ENCODE measurements around the gene SPANXC. TPM values are rescaled to one million over a fixed set of nuclear protein-coding genes. Genes with fewer than 3 reads are reported as not detected.
A peak's percentile ranks its signal among the peaks of the same experiment; 100 is the strongest.

Gene SPANXC
- polyA plus RNA-seq, 1 of the 3 experiments (the other 2 are of a cell fraction): 0.79 TPM

DNA sequence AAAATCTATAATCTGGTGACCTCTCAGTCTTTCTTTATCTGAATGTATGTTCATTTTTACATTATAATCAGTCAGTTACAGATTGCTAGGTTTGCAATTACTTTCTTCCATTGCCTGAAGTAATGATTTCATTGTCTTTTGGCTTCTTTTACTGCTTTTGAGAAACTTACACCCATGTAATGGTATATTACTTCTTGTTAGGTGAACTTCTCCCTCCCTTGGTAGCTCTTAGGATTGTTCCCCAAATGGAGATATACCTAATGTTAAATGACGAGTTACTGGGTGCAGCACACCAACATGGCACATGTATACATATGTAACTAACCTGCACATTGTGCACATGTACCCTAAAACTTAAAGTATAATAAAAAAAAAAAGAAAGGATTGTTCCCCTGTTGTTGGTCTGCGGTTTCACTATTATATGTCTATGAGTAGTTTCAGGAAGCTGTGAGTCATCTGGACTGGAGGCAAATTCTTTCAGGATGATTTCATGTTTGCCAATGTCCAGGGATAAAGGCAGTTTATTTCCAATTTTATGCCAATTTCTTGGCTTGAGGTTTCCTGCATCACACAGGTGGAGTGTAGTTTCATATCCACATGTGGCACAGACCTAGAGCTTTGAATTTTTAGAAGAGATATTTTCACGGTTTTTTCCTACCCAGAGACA, 21.8 kb downstream of the SPANXC start:
- Histone ChIP-seq H3K9ac (no peak overlapping the region), H3K27ac (ENCODE audit: low read depth in 2 of 2, low read length in 1 of 2) (peak overlapping the region in 1 of 2 experiments; percentile 51; a peak in 2 of 4 replicates)
- TF ChIP-seq TCF12 (IDR thresholded peaks at IDR 0.05) (peak; percentile 76), EZH2phosphoT487 (IDR thresholded peaks at IDR 0.05; ENCODE audit: borderline replicate concordance, low read depth) (no peak), RCOR1 (IDR thresholded peaks at IDR 0.05; ENCODE audit: low read length) (no peak), FOSL2 (IDR thresholded peaks at IDR 0.05; ENCODE audit: borderline replicate concordance, low read depth) (peak; percentile 93), JUND (IDR thresholded peaks at IDR 0.05) (peak; percentile 92), RXRA (IDR thresholded peaks at IDR 0.05; ENCODE audit: borderline replicate concordance, low read depth) (peak; percentile 32; the same call in 1 of the 2 replicates), GATA2 (CRISPR knock-in tag; IDR thresholded peaks at IDR 0.05) (no peak), RFX5 (IDR thresholded peaks at IDR 0.05; ENCODE audit: low read length) (no peak), TEAD4 (IDR thresholded peaks at IDR 0.05; ENCODE audit: borderline replicate concordance, insufficient read depth) (peak; percentile 77), POLR2AphosphoS5 (IDR thresholded peaks at IDR 0.05; ENCODE audit: low read depth, low read length) (no peak), NFIC (IDR thresholded peaks at IDR 0.05; ENCODE audit: borderline replicate concordance) (peak; percentile 64; the same call in 1 of the 2 replicates), EP300 (IDR thresholded peaks at IDR 0.05; ENCODE audit: borderline replicate concordance in 1 of 2, low read depth in 1 of 2, low read length in 1 of 2) (peak in 1 of 2 experiments; percentile 67; a peak in 1 of 4 replicates)
- TF ChIP-seq, protein P1, sequence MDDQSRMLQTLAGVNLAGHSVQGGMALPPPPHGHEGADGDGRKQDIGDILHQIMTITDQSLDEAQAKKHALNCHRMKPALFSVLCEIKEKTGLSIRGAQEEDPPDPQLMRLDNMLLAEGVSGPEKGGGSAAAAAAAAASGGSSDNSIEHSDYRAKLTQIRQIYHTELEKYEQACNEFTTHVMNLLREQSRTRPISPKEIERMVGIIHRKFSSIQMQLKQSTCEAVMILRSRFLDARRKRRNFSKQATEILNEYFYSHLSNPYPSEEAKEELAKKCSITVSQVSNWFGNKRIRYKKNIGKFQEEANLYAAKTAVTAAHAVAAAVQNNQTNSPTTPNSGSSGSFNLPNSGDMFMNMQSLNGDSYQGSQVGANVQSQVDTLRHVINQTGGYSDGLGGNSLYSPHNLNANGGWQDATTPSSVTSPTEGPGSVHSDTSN (IDR thresholded peaks at IDR 0.05): peak; percentile 54; the same call in 1 of the 2 replicates
- TF ChIP-seq, protein P2, sequence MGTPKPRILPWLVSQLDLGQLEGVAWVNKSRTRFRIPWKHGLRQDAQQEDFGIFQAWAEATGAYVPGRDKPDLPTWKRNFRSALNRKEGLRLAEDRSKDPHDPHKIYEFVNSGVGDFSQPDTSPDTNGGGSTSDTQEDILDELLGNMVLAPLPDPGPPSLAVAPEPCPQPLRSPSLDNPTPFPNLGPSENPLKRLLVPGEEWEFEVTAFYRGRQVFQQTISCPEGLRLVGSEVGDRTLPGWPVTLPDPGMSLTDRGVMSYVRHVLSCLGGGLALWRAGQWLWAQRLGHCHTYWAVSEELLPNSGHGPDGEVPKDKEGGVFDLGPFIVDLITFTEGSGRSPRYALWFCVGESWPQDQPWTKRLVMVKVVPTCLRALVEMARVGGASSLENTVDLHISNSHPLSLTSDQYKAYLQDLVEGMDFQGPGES (IDR thresholded peaks at IDR 0.05; ENCODE audit: low read depth, low read length): no peak

DNA sequence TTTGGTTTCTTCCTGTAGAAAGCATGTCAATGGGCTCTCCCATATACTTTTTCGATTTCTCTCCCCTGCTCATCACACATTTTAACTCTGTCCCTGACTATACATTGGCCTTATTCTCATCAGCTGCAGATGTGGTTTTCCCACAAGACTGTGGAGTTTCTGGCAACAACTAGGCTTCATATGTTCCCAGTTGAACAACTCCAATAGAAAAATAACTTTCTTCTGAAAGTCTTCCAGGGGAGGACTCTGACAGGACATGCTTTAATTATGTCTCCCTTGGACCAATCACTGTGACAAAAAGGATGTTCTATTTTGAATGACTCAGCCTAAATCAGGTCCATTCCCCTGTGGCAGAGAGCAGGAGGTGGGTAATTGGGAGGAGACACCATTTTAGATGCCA, 28.1 kb downstream of the SPANXC start:
- ChIA-PET POLR2A (no interaction called here), CTCF (no interaction called here)
- WGBS (ENCODE audit: low lambda C conversion rate): 18% methylated on average over 1 of the region's 1 CpG

More for the DNA sequence above, 21.8 kb downstream of the SPANXC start:
- H3K27me3 ChIP-seq (ENCODE audit: insufficient read depth): no peaks in the 10 kb centered on the region
- H3K4me2 ChIP-seq: no peak overlapping the region
- H3K79me2 ChIP-seq (ENCODE audit: insufficient read depth): no peaks in the 10 kb centered on the region
- H3K4me1 ChIP-seq (ENCODE audit: control insufficient read depth in 1 of 2, insufficient read depth in 2 of 2, low read depth in 1 of 2, low read length in 1 of 2): no peaks in the 10 kb centered on the region
- DNase-seq: no peak
- H3K36me3 ChIP-seq (replicated peaks in 1 of 2; ENCODE audit: control insufficient read depth in 1 of 2, insufficient read depth in 2 of 2, low read length in 1 of 2): no peaks in the 10 kb centered on the region
- WGBS (ENCODE audit: low lambda C conversion rate): 0% methylated on average over 3 of the region's 3 CpGs
- no peaks in the 10 kb centered on the region for H4K20me1 ChIP-seq (ENCODE audit: insufficient read depth)
- H3F3A ChIP-seq (replicated peaks; ENCODE audit: insufficient read depth): peaks cover 9% of the 10 kb centered on the region
- POLR2A ChIA-PET: no interaction called here
- no peaks in the 10 kb centered on the region for H3K9me2 ChIP-seq
- 0 out of 2 replicates have a peak overlapping the region, but pooled peaks have one; percentile 3 for H2AFZ ChIP-seq (ENCODE audit: low read depth)
- H3K9me3 ChIP-seq: no peaks in the 10 kb centered on the region
- CTCF ChIA-PET: no interaction called here
- no peak overlapping the region for H3K4me3 ChIP-seq (ENCODE audit: low read depth in 2 of 2, low read length in 1 of 2)

More for the DNA sequence above, 28.1 kb downstream of the SPANXC start:
- Histone ChIP-seq H3K36me3 (replicated peaks in 1 of 2; ENCODE audit: control insufficient read depth in 1 of 2, insufficient read depth in 2 of 2, low read length in 1 of 2) (no peaks in the 10 kb centered on the region), H3F3A (replicated peaks; ENCODE audit: insufficient read depth) (peaks cover 8% of the 10 kb centered on the region), H2AFZ (ENCODE audit: low read depth) (peak overlapping the region; percentile 7; the same call in 1 of the 2 replicates), H3K9ac (no peak overlapping the region), H3K9me3 (no peaks in the 10 kb centered on the region), H3K27ac (ENCODE audit: low read depth in 2 of 2, low read length in 1 of 2) (no peak overlapping the region), H3K4me2 (no peak overlapping the region), H3K4me1 (ENCODE audit: control insufficient read depth in 1 of 2, insufficient read depth in 2 of 2, low read depth in 1 of 2, low read length in 1 of 2) (no peaks in the 10 kb centered on the region), H3K79me2 (ENCODE audit: insufficient read depth) (no peaks in the 10 kb centered on the region), H3K4me3 (ENCODE audit: low read depth in 2 of 2, low read length in 1 of 2) (no peak overlapping the region), H3K9me2 (no peaks in the 10 kb centered on the region), H3K27me3 (ENCODE audit: insufficient read depth) (no peaks in the 10 kb centered on the region), H4K20me1 (ENCODE audit: insufficient read depth) (no peaks in the 10 kb centered on the region)
- no peak for DNase-seq
- no peak for TF ChIP-seq RXRA (IDR thresholded peaks at IDR 0.05; ENCODE audit: borderline replicate concordance, low read depth)
- no peak for TF ChIP-seq JUND (IDR thresholded peaks at IDR 0.05)
- TF ChIP-seq, protein P3, sequence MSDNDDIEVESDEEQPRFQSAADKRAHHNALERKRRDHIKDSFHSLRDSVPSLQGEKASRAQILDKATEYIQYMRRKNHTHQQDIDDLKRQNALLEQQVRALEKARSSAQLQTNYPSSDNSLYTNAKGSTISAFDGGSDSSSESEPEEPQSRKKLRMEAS (IDR thresholded peaks at IDR 0.05; ENCODE audit: low read depth): no peak
- TF ChIP-seq FOSL2 (IDR thresholded peaks at IDR 0.05; ENCODE audit: borderline replicate concordance, low read depth): peak; percentile 3; the same call in 1 of the 2 replicates
- TF ChIP-seq, protein P4, sequence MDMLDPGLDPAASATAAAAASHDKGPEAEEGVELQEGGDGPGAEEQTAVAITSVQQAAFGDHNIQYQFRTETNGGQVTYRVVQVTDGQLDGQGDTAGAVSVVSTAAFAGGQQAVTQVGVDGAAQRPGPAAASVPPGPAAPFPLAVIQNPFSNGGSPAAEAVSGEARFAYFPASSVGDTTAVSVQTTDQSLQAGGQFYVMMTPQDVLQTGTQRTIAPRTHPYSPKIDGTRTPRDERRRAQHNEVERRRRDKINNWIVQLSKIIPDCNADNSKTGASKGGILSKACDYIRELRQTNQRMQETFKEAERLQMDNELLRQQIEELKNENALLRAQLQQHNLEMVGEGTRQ (IDR thresholded peaks at IDR 0.05; ENCODE audit: borderline replicate concordance, low read depth, low read length): no peak
- no peak for TF ChIP-seq FOXJ3 (CRISPR knock-in tag; IDR thresholded peaks at IDR 0.05)
